ENCODE data around the gene ZNF581.

DNA sequence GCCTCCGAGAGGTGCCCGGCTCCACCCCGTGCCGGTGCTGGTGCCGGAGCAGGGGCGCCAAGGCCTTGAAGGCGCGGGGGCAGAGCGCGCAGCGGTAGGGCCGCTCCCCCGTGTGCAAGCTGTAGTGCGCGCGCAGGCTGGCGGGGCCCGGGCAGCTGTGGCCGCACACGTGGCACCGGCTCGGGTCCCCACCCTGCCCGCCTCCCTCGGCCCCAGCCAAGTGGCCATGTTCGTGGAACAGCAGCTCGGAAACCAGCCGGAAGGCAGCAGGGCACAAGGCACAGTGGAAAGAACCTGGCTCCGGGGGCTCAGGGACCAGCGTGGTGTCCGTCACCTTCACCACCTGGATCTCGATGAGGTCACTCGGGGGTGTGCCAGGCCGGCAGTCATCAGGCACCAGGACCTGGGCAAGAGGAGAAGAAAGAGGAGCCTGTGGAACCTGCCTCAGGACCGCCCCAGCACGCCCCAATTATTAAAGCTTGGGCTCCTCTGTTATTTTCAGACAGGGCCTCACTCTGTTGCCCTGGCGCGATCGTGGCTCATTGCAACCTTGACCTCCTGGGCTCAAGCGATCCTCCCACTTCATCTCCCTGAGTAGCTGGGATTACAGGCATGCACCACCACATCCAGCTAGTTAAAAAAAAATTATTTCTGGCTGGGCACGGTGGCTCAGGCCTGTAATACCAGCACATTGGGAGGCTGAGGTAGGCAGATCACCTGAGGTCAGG lies 21.0 kb upstream of the ZNF581 start:
- TF ChIP-seq, protein P1, sequence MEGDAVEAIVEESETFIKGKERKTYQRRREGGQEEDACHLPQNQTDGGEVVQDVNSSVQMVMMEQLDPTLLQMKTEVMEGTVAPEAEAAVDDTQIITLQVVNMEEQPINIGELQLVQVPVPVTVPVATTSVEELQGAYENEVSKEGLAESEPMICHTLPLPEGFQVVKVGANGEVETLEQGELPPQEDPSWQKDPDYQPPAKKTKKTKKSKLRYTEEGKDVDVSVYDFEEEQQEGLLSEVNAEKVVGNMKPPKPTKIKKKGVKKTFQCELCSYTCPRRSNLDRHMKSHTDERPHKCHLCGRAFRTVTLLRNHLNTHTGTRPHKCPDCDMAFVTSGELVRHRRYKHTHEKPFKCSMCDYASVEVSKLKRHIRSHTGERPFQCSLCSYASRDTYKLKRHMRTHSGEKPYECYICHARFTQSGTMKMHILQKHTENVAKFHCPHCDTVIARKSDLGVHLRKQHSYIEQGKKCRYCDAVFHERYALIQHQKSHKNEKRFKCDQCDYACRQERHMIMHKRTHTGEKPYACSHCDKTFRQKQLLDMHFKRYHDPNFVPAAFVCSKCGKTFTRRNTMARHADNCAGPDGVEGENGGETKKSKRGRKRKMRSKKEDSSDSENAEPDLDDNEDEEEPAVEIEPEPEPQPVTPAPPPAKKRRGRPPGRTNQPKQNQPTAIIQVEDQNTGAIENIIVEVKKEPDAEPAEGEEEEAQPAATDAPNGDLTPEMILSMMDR (IDR thresholded peaks at IDR 0.05 in 4 of 5, conservative IDR thresholded peaks at IDR 0.05 in 1 of 5) = no peak
- TF ChIP-seq POLR2A (IDR thresholded peaks at IDR 0.05) = no peak

Measured in gastrocnemius medialis (tissue), 4 donors.